ENCODE data around the gene PIN1.

PIN1 gene

DNA sequence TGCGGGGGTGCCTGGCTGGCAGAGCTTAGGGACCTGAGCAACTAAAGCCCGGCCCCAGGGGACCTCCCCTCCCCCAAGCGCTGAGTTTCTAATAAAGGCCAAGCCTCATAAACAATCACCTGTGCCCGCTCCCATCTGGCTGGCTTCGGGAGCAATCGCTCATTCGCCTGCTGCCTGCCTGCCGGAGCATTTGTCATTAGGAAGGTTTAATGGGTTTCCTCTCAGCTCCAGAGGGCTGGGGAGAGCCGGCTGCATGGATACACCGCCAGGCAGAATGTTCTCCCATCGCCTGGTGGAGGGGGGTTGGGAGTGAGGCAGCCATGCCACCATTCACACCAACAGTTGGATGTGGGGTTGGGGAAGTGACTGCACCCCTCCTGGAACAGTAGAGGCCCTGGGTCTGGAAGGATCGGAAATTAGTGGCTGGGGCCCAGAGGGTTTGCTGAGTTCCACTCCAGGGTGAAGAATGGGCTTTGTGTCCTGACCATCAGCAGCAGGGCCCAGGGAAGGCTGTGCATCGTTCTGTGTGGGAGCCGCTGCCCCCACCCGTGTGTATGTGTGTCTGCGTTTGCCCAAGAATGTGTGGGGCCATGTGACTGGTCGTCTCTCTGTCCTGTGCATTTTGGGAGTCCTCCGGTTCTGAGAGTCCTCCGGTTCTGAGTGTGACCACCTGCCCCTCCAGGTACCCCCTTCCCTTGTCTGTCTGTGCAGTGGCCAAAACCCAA is 15.3 kb downstream of the PIN1 start:
- H3K36me3 Mint-ChIP-seq (ENCODE audit: low read depth) = peaks cover 13% of the 10 kb centered on the region
- DNase-seq = peak; percentile 58
- H3K27ac Mint-ChIP-seq = peak overlapping the region; percentile 99
- H3K9me3 Mint-ChIP-seq = no peaks in the 10 kb centered on the region
- H3K4me3 Mint-ChIP-seq = peak overlapping the region; percentile 73
- peaks cover 85% of the 10 kb centered on the region for H3K4me1 Mint-ChIP-seq
- TF ChIP-seq, protein P1, sequence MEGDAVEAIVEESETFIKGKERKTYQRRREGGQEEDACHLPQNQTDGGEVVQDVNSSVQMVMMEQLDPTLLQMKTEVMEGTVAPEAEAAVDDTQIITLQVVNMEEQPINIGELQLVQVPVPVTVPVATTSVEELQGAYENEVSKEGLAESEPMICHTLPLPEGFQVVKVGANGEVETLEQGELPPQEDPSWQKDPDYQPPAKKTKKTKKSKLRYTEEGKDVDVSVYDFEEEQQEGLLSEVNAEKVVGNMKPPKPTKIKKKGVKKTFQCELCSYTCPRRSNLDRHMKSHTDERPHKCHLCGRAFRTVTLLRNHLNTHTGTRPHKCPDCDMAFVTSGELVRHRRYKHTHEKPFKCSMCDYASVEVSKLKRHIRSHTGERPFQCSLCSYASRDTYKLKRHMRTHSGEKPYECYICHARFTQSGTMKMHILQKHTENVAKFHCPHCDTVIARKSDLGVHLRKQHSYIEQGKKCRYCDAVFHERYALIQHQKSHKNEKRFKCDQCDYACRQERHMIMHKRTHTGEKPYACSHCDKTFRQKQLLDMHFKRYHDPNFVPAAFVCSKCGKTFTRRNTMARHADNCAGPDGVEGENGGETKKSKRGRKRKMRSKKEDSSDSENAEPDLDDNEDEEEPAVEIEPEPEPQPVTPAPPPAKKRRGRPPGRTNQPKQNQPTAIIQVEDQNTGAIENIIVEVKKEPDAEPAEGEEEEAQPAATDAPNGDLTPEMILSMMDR (IDR thresholded peaks at IDR 0.05) = no peak
- peaks cover 3% of the 10 kb centered on the region for H3K27me3 Mint-ChIP-seq (ENCODE audit: low read depth, poor library complexity)

DNA sequence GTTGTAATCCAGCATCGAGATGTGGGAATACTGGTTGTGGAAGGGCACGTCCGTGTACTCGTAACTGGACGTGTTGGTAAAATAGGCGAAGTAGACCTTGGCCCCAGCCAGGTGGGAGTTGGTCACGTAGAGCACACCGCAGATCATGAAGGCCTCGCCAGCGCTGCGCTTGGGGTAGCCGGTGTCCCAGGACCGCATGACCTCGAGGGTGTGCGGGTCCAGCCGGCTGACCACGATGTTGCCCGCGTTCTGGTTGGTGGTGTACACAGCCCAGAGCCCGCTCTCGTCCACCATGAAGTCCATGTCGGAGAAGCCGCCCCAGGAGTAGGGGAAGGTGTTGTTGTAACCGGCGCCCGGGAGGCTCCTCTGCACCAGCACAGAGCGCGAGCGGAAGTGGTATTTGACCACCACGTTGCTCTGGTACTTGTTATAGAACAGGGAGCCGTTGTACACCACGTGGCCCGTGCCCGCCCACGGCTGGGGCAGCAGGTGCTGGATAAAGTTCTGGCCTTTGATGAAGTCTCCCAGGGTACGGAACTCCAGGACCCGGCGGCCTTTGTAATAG is 19.2 kb downstream of the PIN1 start:
- H3K27me3 Mint-ChIP-seq (ENCODE audit: low read depth, poor library complexity) = peaks cover 12% of the 10 kb centered on the region
- H3K27ac Mint-ChIP-seq = no peak overlapping the region
- no peaks in the 10 kb centered on the region for H3K9me3 Mint-ChIP-seq
- H3K4me1 Mint-ChIP-seq = peaks cover 57% of the 10 kb centered on the region
- peaks cover 35% of the 10 kb centered on the region for H3K36me3 Mint-ChIP-seq (ENCODE audit: low read depth)
- TF ChIP-seq, protein P1 (IDR thresholded peaks at IDR 0.05) = no peak
- DNase-seq = no peak
- peak overlapping the region; percentile 32 for H3K4me3 Mint-ChIP-seq

DNA sequence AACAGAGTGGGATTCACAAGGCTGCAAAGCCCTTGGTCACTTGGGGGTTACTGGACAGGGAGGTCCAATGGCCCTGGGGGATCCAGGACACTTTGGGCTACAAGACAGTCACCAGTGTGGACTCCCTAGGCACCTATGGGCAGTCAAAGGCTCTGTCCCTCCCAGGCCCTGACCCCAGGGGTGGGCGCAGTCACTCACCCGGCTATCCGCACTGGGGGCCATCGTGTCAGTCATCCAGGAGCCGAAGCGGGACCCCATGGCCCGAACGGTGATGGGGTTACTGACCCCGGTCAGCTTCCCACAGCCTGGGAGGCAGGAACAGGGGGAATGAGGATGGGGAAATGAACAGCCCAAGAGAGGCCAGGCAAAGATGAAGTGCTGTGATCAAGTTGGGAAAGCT is 21.5 kb downstream of the PIN1 start:
- H3K9me3 Mint-ChIP-seq = no peaks in the 10 kb centered on the region
- H3K27me3 Mint-ChIP-seq (ENCODE audit: low read depth, poor library complexity) = peaks cover 12% of the 10 kb centered on the region
- no peak overlapping the region for H3K27ac Mint-ChIP-seq
- DNase-seq = no peak
- peaks cover 35% of the 10 kb centered on the region for H3K36me3 Mint-ChIP-seq (ENCODE audit: low read depth)
- no peak overlapping the region for H3K4me3 Mint-ChIP-seq
- TF ChIP-seq, protein P1 (IDR thresholded peaks at IDR 0.05) = no peak
- H3K4me1 Mint-ChIP-seq = peaks cover 34% of the 10 kb centered on the region

DNA sequence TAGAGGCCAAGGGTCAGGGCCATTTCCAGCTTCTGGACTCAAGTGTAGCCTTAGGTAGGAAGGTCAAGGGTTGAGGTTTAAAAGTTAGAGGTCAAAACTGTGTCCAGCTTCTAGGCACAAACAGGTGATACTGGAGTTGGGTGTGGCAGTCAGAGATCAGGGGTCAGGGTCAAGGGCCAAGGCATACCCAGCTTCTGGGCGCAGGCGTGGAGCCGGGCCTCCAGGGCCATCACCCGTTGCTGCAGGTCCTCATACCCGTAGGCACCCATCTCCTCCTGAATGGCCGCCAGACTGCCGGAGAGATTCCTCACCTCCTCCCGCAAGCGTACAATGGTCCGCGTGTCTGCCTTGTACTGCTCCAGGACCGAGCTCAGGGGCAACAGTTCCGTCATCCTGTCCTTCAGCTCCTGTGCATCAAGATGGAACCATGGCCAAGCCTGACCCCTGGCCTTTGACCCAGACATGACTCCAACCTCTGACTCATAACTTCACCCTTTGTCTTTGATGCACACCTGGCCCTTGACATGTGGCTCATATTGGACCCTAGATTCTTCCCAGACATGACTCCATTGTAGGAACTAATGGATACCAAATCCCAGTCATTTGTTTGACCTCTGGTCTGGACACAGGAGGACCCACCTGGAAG is 22.1 kb downstream of the PIN1 start:
- H3K4me3 Mint-ChIP-seq = no peak overlapping the region
- peaks cover 10% of the 10 kb centered on the region for H3K27me3 Mint-ChIP-seq (ENCODE audit: low read depth, poor library complexity)
- peaks cover 35% of the 10 kb centered on the region for H3K36me3 Mint-ChIP-seq (ENCODE audit: low read depth)
- TF ChIP-seq, protein P1 (IDR thresholded peaks at IDR 0.05) = no peak
- no peaks in the 10 kb centered on the region for H3K9me3 Mint-ChIP-seq
- no peak for DNase-seq
- peak overlapping the region; percentile 90 for H3K27ac Mint-ChIP-seq
- H3K4me1 Mint-ChIP-seq = peaks cover 32% of the 10 kb centered on the region

DNA sequence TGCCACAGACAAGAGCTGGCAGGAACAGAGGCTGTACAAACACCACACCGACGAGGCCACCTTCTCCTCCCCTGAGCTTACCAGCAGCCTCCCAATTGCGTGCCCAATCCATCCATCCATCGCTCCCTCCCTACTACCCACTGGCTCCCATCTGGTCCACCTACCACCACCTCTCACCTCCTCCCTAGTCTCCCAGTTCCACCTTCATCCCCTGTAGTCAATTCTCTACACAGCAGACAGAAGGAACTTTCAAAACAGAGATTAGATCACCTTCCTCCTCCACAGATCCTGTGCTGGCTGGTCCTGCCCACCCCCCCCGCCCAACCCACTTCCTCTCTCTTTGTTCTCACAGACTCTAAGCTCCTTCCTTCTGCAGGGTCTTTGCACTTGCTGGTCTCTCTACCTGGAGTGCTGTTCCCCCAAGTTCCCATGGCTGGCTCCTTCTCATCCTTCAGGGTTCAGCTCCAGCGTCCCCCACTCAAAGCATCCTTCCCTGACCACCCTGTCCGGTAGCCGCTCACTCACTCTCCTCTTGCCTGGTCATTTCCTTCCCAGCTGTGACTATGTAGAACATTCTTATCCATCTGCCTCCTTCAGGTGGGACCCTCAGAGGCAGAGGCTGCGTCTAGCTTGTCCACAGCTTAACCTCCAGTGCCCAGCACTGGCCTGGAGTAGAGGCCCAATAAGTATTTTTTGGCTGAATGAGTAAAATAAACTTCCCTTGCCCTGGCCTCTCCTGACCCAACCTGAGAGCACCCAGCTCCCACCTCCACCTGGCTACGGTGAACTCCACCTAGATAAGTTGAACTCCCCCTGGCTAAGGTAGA is 23.0 kb downstream of the PIN1 start:
- Mint-ChIP-seq H3K27ac (peak overlapping the region; percentile 42), H3K36me3 (ENCODE audit: low read depth) (peaks cover 35% of the 10 kb centered on the region), H3K4me1 (peaks cover 29% of the 10 kb centered on the region), H3K9me3 (no peaks in the 10 kb centered on the region), H3K4me3 (no peak overlapping the region), H3K27me3 (ENCODE audit: low read depth, poor library complexity) (peaks cover 11% of the 10 kb centered on the region)
- no peak for DNase-seq
- TF ChIP-seq, protein P1 (IDR thresholded peaks at IDR 0.05) = no peak
